Measurements from ENCODE around the gene POLQ. TPM values are rescaled to one million over a fixed set of nuclear protein-coding genes. Genes with fewer than 3 reads are reported as not detected.
"Not testable (repeated sequence)": the region's sequence is repeated elsewhere in the genome, so short reads cannot be mapped to it uniquely, and the experiment has no call there.

POLQ gene
- total RNA-seq, 1 donor from 2014 or later = 1.6 TPM

DNA sequence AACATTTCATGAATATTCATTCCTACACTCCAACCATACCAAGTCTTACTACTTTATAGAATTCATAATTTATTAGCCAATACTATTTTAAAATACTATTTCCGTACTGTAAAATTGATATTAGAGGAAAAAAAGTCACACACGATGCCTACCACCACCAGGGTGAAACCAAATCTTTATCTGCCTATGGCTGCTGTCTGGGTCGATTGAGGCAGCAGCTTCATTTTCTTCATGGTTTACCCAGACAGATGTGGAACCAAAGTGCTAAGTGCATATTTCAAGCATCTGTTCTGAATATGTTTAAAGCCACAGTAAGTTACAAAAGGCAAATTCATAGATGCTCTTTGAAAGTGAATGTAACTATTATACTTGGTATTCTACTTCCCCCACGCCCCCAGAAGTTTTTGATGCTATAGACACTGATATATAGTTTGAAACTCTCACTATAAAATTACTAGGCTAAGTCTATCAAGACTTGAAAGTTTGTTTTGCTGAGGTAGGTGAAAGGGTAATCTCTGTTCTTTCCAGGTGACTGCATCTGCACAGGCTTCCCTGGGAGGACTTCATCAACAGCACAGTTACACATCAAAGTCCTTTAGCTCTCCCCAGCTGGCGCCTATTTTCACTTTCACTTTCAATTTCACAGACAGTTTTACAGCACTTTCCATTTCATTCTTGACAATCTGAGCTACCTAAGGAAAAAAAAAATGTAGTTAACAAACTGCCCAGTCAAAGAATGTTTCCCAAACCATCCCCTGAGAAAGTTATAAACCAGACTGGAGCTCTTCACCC lies 113.9 kb downstream of the POLQ start:
- peak; percentile 23 for DNase-seq (ENCODE audit: extremely low read depth, low read depth, low spot score)

DNA sequence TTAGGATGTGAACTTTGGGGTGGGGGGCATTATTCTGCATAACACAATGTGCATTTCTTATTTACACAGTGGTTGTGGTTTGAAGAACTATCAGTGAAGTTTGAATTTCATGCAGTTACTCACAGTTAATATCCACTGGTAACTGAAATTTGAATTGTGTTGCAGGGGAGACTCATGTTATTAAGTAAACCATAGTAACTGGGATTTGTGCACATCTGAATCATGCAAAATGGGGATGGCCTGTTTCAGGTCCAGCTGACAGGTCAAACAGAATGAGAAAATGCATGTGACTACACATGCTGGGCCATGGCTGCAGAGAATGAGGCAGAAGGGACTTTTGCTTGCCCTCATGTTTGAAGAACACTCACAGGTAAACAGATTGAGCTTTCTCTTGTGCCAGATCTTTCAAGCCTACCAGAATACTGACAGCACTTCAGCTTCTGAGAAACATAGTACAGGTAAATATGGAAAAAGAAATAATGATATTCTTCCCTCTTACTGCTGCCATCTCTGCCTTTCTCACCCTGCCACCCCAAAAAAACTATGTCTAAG lies 115.0 kb downstream of the POLQ start:
- no peak for DNase-seq (ENCODE audit: extremely low read depth, low read depth, low spot score)

DNA sequence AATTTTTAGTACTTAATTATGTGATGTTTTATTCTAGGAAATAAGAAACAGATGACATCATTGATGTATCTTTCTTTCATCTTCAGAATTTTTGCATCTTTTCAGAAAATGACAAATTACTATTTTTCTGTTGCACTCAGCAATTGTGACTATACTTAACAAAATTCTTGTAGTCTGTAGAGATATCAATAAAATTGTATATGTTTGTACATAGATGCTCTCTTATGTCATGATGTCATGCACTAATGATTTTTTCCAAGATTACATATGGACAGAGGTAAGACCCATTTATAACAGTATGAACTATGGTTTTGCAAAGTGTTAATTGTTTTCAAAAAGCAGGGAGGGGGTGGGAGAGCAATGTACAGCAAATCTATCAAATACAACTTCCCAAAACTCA lies 121.2 kb downstream of the POLQ start:
- DNase-seq (ENCODE audit: extremely low read depth, low read depth, low spot score) = no peak

DNA sequence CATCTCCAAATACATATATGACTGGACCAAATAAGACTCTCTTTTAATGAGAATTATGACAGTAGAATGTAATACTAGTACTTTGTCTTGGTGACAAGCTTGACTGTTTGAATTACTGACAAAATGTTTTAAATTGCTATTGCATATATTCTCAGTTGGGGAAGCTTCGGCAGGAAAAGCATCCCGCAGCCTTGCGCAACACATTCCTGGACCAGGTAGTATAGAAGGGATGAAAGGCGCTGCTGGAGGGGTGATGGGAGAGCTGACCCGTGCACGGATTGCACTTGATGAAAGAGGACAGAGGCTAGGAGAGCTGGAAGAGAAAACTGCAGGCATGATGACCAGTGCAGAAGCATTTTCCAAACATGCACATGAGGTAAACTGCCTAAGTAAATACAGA lies 127.6 kb downstream of the POLQ start:
- no peak for DNase-seq (ENCODE audit: extremely low read depth, low read depth, low spot score)

DNA sequence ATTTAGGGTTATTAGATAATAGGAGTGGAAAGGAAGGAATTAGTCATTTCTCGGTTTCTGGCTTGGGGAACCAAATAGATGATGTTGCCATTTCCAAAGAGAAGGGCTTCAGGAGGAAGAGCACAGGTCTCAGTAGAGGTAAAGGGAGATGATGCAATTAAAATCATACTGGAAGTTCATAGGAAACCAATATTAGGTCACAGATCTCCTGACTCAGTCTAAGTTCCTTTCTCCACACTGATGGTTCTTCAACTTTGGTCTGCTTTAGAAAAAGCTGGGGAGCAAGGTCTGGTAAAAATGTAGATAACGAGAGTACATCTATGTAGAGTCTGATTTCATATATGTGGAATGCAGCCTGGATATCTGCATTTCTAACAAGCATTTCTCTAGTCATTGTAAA lies 130.9 kb downstream of the POLQ start:
- DNase-seq (ENCODE audit: extremely low read depth, low read depth, low spot score) = no peak

DNA sequence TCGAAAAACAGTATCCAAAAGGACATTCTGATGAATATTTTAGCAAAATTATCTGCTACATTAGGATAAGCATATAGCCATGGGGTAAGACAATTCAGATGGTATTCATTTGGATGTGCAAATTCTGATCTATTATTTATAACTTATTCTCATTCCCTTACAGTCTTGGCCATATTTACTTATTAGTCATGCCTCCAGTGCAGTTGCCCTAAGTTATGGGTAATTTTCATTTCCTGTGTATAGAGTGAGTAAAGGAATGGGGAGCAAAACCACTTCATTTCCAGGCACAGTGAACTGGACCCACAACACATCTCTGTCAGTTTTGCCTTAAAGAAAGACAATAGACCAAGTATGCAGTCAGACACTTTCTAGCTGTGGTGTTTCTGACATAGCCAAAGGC lies 134.3 kb downstream of the POLQ start:
- DNase-seq (ENCODE audit: extremely low read depth, low read depth, low spot score) = no peak

DNA sequence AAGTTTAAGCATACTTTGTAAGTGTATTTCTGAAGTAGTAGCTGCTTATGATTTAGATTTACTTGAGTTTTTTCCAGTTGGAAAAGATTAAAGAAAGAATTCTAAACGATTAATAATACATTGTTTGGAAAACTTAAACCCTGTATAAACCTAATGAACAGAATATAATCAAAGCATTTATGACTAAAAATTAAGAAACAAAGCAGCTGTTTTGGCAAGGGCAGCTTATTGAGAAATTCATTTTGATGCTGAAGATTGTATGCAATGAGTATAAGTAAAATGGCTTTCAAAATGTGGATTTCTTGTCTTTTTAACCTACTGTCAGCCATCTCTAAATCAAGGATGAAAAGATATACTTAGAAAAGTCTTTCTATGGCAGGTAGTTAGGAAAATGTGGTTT lies 140.2 kb downstream of the POLQ start:
- DNase-seq (ENCODE audit: extremely low read depth, low read depth, low spot score) = no peak

DNA sequence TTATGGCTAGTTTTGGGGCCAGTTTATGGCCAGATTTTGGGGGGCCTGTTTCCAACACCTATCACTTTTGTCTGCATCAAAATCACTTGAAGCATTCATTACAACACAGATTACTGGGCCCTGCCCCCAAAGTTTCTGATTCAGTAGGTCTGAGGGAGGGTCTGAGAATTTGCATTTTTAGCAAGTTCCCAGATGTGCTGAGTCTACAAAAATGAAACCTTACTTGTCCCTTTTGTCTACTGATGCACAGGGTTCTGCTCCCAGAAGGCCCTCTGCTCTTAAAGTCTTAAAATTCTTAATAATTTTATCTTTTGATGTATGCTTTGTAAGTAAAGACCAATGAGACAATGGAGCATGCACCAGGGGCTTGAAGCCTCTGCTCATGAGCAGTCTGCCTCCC lies 146.0 kb downstream of the POLQ start:
- DNase-seq (ENCODE audit: extremely low read depth, low read depth, low spot score) = no peak

DNA sequence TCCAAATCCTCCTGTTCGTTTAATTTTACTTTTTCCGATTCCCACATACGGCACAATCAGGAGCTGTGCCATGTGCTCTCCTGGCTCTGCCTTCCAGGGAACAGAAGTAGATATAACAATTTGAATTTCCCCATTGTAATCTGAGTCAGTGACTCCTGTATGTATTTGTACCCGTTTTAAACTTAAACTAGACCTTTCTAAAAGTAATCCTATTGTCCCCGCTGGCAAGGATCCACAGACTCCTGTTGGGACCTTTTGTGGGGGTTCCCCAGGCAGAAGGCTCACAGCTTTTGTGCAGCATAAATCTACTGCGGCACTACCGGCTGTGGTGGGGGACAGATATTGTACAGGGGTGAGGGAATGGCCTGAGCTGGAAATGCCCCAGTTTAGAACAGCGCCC lies 147.7 kb downstream of the POLQ start:
- not testable (repeated sequence) for DNase-seq (ENCODE audit: extremely low read depth, low read depth, low spot score)

DNA sequence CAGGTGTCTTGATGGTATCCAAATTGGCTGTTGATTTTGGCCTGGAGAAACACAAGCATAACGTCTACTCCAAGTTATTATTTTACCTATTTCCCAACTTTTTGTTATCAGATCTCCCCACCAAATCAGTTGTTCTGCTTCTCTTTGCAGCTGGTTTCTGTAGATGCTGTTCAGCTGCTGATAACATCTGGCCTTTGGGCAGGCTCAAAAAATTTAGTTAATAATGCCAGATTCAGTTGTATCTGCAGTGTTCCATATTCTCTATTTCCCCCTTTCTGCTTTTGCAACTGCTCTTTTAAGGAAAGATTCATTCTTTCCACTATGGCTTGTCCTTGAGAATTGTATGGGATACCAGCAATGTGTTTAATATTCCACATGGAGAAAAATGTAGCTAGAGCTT lies 149.8 kb downstream of the POLQ start:
- DNase-seq (ENCODE audit: extremely low read depth, low read depth, low spot score) = not testable (repeated sequence)

DNA sequence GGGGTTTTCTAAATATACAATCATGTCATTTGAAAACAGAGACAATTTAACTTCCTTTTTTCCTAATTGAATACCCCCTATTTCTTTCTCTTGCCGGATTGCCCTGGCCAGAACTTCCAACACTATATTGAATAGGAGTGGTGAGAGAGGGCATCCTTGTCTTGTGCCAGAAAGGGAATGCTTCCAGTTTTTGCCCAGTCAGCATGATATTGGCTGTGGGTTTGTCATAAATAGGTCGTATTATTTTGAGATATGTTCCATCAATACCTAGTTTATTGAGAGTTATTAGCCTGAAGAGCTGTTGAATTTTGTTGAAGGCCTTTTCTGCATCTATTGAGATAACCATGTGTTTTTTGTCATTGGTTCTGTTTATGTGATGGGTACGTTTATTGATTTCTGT lies 157.5 kb downstream of the POLQ start:
- DNase-seq (ENCODE audit: extremely low read depth, low read depth, low spot score) = not testable (repeated sequence)

Other genes starting within 250 kb of the POLQ start
- gene ARGFX, start 22.0 kb upstream of the POLQ start, total RNA-seq = not detected in 2 replicates
- gene FBXO40, start 47.4 kb upstream of the POLQ start, total RNA-seq = not detected in 2 replicates
- gene HCLS1, start 114.9 kb upstream of the POLQ start, total RNA-seq = 69.1 and 77.3 TPM in 2 replicates
- 35.0 and 50.5 TPM in 2 replicates for gene GOLGB1, start 203.8 kb upstream of the POLQ start, total RNA-seq

Measured in glomerular endothelial cell (primary cell).